GM23338 (cell line): ENCODE data around the gene PHYKPL.
"Not testable (repeated sequence)": the region's sequence is repeated elsewhere in the genome, so short reads cannot be mapped to it uniquely, and the experiment has no call there.

Source experiments
- CREB1 ChIP-seq: fragments of 250-450 bp; sonication (Bioruptor Pico); IDR thresholded peaks from 2 replicates; pipeline ENCODE4 v1.5.0; 2020; ENCODE audit warnings: low read depth, mild to moderate bottlenecking, moderate library complexity
- CTCF ChIP-seq, 2 experiments: fragments of 200-600 bp in 1 of 2; sonication (generic) in 1 of 2; conservative IDR thresholded peaks; 2 replicates each; pipeline versions ENCODE4 v1.5.1 to v1.6.1; 2016 to 2017; ENCODE audit warnings: antibody characterized with exemption in 2 of 2, low read depth in 2 of 2, mild to moderate bottlenecking in 2 of 2, moderate library complexity in 1 of 2
- EZH2phosphoT487 ChIP-seq: fragments of 200-600 bp; sonication (generic); IDR thresholded peaks from one replicate; pipeline ENCODE4 v1.8.1; 2018; ENCODE audit warnings: antibody characterized with exemption; ENCODE audit not compliant: unreplicated experiment
- POLR2AphosphoS5 ChIP-seq: IDR thresholded peaks from 2 replicates; pipeline ENCODE4 v1.6.1; 2016; ENCODE audit warnings: antibody characterized with exemption, low read depth
- STAT1 ChIP-seq: IDR thresholded peaks from one replicate; pipeline ENCODE4 v1.6.1; 2016; ENCODE audit warnings: antibody characterized with exemption; ENCODE audit not compliant: unreplicated experiment
- ZNF114 ChIP-seq: fragments of 250-450 bp; sonication (Bioruptor Pico); IDR thresholded peaks from 2 replicates; pipeline ENCODE4 v1.5.0; 2020; ENCODE audit warnings: mild to moderate bottlenecking, moderate library complexity
- TF ChIP-seq, protein P1 (sequence below): IDR thresholded peaks from one replicate; pipeline ENCODE4 v1.6.1; 2018; ENCODE audit warnings: antibody characterized with exemption; ENCODE audit not compliant: unreplicated experiment

GRCh38 chr5:178253632-178254031 lies 21.0 kb upstream of the PHYKPL start:
- TF ChIP-seq CTCF (conservative IDR thresholded peaks at IDR 0.05; ENCODE audit: low read depth in 2 of 2); EZH2phosphoT487; ZNF114 (CRISPR knock-in tag); POLR2AphosphoS5; CREB1; STAT1: not testable (repeated sequence)
- TF ChIP-seq, protein P1, sequence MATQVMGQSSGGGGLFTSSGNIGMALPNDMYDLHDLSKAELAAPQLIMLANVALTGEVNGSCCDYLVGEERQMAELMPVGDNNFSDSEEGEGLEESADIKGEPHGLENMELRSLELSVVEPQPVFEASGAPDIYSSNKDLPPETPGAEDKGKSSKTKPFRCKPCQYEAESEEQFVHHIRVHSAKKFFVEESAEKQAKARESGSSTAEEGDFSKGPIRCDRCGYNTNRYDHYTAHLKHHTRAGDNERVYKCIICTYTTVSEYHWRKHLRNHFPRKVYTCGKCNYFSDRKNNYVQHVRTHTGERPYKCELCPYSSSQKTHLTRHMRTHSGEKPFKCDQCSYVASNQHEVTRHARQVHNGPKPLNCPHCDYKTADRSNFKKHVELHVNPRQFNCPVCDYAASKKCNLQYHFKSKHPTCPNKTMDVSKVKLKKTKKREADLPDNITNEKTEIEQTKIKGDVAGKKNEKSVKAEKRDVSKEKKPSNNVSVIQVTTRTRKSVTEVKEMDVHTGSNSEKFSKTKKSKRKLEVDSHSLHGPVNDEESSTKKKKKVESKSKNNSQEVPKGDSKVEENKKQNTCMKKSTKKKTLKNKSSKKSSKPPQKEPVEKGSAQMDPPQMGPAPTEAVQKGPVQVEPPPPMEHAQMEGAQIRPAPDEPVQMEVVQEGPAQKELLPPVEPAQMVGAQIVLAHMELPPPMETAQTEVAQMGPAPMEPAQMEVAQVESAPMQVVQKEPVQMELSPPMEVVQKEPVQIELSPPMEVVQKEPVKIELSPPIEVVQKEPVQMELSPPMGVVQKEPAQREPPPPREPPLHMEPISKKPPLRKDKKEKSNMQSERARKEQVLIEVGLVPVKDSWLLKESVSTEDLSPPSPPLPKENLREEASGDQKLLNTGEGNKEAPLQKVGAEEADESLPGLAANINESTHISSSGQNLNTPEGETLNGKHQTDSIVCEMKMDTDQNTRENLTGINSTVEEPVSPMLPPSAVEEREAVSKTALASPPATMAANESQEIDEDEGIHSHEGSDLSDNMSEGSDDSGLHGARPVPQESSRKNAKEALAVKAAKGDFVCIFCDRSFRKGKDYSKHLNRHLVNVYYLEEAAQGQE: not testable (repeated sequence)
